NCI-H2081 (cell line): ENCODE data around the gene DOK5.
"Not testable (repeated sequence)": the region's sequence is repeated elsewhere in the genome, so short reads cannot be mapped to it uniquely, and the experiment has no call there.

Experiments
- DNase-seq, 2 experiments: peaks; one replicate each; lab custom pipeline; 2025; lab: John Stamatoyannopoulos, UW

Gene DOK5

GRCh38 chr20:54475334-54476168 lies at the start of gene DOK5:
TSS of gene DOK5 (plus strand) at chr20:54475593. CDS start at chr20:54475947, 354 bp downstream.
- no peak for DNase-seq

- DNase-seq = no peak
These were observed 46.0 kb upstream of the DOK5 start for GRCh38 chr20:54429364-54429763.

GRCh38 chr20:54431156-54431944 lies 44.0 kb upstream of the DOK5 start:
- no peak for DNase-seq

GRCh38 chr20:54432966-54433365 lies 42.4 kb upstream of the DOK5 start:
- no peak for DNase-seq

- no peak for DNase-seq
These were observed 41.8 kb upstream of the DOK5 start for GRCh38 chr20:54433636-54434035.

GRCh38 chr20:54434196-54434595 lies 41.2 kb upstream of the DOK5 start:
- DNase-seq = no peak

- DNase-seq = no peak
These were observed 40.4 kb upstream of the DOK5 start for GRCh38 chr20:54435015-54435414.

- not testable (repeated sequence) for DNase-seq
These were observed 39.0 kb upstream of the DOK5 start for GRCh38 chr20:54436410-54436809.

- no peak for DNase-seq
These were observed 37.2 kb upstream of the DOK5 start for GRCh38 chr20:54438166-54438565.

GRCh38 chr20:54450207-54450606 lies 25.2 kb upstream of the DOK5 start:
- no peak for DNase-seq

- no peak for DNase-seq
These were observed 24.2 kb upstream of the DOK5 start for GRCh38 chr20:54451171-54451570.

- no peak for DNase-seq
These were observed 23.1 kb upstream of the DOK5 start for GRCh38 chr20:54452277-54452676.

- DNase-seq = no peak
These were observed 20.4 kb upstream of the DOK5 start for GRCh38 chr20:54454982-54455381.

GRCh38 chr20:54456423-54456822 lies 19.0 kb upstream of the DOK5 start:
- no peak for DNase-seq

GRCh38 chr20:54456961-54457360 lies 18.4 kb upstream of the DOK5 start:
- no peak for DNase-seq

- DNase-seq = no peak
These were observed 17.2 kb upstream of the DOK5 start for GRCh38 chr20:54458219-54458618.

- DNase-seq = no peak
These were observed 16.1 kb upstream of the DOK5 start for GRCh38 chr20:54459279-54459678.

GRCh38 chr20:54464003-54464402 lies 11.4 kb upstream of the DOK5 start:
- DNase-seq = no peak

- no peak for DNase-seq
These were observed 9.3 kb upstream of the DOK5 start for GRCh38 chr20:54466127-54466526.

- DNase-seq = no peak
These were observed 7.8 kb upstream of the DOK5 start for GRCh38 chr20:54467622-54468021.

- DNase-seq = no peak
These were observed 7.3 kb upstream of the DOK5 start for GRCh38 chr20:54468082-54468481.

GRCh38 chr20:54469293-54469692 lies 6.1 kb upstream of the DOK5 start:
- no peak for DNase-seq

- no peak for DNase-seq
These were observed 5.4 kb upstream of the DOK5 start for GRCh38 chr20:54469952-54470351.
